KBM-7 (cell line): Measurements from ENCODE around the gene MT4.
A peak's percentile ranks its signal among the peaks of the same experiment; 100 is the strongest.
"Not testable (repeated sequence)": the region's sequence is repeated elsewhere in the genome, so short reads cannot be mapped to it uniquely, and the experiment has no call there.

Experiments used
- DNase-seq: peaks from one replicate; pipeline ENCODE4 v3.0.0-alpha.2; 2015
- in situ Hi-C: fragments of 300-500 bp; cut with MboI; formaldehyde crosslinking; loops from 2 replicates; pipeline ENCODE4 v1.14.3; 2020; ENCODE audit warnings: low sequenced_read_pairs, low pct_unique_long_range_greater_than_20kb, mixed read lengths

Gene MT4

DNA sequence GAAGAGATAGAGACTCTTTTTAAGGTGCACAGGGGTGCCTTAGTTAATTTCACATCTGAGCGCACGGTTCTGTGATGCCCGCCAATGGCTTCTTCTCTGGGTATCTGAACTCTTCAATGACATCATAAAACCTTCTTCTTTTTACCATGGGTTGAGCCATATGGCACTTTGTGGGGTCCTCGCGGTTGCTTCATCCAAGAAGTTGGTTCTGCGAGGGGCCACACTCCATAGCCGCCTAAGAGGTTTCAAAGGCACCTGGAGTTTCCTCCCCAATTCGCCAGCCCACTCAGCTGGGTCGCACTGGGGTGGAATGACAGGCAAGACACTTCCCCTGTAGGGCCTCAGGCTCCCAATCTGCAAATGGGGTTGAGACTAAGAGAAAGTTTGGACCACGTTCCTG lies 10.4 kb upstream of the MT4 start:
- in situ Hi-C loops: no loop called here

DNA sequence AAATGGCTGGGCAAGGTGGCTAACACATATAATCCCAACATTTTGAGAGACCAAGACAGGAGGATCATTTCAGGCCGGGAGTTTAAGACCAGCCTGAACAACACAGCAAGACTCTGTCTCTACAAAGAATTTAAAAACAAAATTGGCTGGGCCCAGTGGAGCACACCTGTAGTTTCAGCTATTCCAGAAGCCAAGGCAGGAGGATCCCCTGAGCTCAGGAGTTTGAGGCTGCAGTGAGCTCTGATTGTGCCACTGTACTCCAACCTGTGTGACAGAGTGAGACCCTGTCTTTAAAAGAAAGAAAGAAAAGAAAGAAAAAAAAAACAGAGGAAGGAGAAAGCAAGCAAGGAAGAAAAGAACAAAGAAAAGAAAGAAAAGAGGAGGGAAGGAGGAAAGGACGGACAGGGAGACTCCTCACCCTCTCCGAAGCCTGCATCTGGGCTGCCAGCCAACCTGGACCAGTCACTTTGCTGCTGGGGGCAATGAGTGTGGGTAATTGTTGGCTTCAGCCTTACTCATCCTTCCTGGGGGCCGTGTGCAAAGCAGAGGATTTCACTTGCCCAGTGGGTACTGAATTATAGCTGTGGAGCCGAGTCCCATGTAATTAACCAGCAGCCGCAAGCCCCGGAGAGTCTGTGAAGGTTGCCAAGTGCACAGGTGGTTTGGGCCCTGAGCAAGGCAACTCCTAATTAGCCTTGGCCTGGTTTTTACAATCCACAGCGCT lies 6.7 kb upstream of the MT4 start:
- in situ Hi-C loops: no loop called here
- no peak for DNase-seq

More for the DNA sequence above, 10.4 kb upstream of the MT4 start:
- DNase-seq: no peak

DNA sequence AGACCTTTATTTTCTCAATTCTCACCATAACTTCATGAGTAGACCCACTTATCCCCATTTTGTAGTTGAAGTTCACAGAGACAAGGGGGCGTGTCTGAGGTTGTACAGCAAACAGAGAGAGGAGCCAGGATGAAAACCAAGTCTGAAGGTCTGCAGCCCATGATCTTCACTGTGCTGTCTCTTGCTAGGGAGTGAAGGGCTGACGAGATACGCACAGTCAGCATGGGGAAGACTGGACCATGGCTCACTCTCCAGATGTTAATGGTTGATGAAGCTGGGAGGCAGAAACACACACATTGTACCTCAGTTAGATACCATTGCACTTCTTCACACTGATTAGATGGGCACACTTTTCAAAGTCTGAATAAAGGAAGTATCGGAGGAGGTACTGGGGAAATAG lies 5.8 kb upstream of the MT4 start:
- in situ Hi-C loops: no loop called here

DNA sequence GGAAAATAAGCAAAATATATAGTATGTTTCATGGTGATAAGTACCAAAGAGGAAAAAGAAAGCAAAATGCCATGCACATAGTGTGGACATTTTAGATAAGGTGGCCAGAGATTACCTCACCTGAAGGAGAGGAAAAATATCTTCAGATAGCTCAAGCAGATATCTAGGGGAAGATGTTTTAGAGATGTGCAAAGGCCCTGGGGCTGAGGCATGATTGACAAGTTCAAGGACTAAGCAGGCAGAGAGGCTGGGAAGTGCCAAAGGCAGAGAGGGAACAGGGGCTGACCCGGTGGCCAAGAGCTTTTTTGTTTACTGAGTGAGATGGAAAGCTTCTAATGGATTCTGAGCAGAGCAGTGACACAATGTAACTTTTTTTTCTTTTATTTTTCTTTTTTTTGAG lies 4.4 kb upstream of the MT4 start:
- in situ Hi-C loops: no loop called here
- DNase-seq: no peak

More for the DNA sequence above, 5.8 kb upstream of the MT4 start:
- no peak for DNase-seq

DNA sequence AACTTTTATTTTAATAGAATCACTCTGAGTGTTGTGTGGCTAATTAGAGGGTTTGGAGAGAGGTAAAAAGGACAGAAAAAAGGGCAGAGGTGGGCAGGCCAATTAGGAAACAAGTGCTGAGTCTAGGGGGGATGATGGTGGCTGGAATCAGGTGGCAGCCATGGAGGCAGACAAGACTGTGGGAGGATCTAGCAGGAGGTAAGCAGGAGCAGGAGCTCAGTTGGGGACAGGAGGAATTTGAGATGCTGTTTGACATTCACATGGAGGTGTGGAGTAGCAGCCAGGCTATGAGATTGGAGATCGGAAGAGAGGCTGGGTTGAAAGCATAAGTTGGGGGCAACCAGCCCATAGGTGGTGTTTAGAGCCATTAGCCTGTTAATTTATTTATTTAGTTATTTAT lies 3.7 kb upstream of the MT4 start:
- DNase-seq: no peak
- in situ Hi-C loops: no loop called here

DNA sequence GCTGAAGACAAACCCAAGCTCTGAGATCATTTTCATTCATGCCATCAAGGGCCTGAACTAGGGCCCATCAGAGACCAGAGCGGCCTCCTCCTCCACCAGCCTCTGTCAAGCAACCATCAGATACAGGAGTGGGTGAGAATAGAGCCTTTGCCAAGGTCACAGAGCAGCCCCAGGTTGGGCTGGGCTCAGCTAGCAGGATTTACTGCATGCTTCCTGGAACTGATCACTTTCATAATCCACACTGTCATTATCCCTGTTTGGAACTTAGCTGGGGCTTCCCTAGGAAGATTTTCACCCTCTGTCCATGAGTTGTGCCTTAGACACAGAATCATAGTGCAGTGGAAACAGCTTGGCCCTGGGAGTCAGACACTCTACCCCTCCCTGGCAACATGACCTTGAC lies 5.1 kb downstream of the MT4 start:
- in situ Hi-C loops: no loop called here

DNA sequence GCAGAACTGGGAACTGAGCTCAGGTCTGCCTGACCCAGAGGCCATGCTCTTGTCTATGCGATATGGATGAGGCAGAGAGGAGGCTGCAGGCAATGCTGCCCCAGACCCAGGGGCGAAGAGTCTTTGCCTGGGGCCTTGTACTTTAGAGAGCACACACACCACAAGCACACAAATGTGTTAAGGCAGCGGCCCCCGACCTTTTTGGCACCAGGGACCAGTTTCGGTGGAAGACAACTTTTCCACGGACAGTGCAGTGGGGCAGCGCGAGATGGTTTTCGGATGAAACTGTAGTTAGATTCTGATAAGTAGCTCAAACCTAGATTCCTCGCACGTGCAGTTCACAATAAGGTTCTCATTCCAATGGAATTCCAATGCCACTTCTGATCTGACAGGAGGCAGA lies 6.7 kb downstream of the MT4 start:
- in situ Hi-C loops: no loop called here
- DNase-seq: no peak

More for the DNA sequence above, 5.1 kb downstream of the MT4 start:
- no peak for DNase-seq

DNA sequence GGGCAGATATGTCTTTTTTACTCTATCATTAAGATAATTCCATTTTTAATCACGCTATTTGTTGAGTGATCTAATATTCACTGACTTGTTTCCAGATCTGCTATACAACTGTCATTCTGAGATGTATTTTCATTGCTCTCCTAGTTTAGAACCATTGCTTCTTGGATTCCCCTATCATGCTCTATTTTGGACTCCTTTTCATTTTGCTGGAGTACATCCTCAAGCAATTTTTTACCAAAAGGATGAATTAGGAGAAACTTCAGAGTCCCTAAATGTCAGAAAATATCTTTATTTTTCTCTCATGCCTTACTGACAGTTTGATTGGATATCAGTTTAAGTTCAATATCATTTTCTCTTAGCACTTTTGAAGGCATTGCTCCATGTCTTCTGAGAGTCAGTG lies 9.8 kb downstream of the MT4 start:
- in situ Hi-C loops: no loop called here
- DNase-seq: no peak

DNA sequence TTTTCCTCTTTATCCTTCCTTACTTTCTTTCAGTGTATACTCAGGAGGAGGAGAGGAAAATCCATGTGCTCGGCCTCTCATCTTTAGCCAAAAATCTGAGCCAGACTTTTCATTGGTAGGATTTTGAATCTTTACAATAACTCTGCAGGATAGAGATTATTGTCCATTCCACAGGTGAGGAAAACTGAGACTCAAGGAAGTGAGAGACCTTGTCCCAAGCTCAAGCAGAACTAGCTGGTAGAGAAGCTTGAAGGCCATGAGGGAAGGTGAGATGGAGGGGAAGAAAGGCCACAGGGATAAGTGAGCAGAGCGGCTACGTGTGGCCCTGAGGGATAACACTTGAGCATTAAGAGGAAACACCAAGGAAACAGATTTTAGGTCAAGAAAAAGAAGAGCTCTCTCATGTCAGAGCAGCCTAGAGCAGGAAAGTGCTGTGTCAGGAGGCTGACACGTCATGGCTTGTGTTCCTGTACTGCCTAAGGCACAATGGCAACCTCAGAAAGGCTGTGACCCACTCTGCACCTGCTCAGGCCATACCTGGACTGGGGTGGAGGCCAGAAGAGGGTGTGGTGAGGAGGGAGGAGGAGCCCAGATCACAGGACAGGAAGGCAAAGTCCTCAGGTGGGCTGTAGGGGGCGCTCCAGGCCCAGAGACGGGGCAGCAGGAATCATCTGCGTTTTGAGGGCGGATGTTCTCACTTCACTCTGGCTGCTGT lies 11.9 kb downstream of the MT4 start:
- in situ Hi-C loops: no loop called here
- peak; percentile 84 for DNase-seq

DNA sequence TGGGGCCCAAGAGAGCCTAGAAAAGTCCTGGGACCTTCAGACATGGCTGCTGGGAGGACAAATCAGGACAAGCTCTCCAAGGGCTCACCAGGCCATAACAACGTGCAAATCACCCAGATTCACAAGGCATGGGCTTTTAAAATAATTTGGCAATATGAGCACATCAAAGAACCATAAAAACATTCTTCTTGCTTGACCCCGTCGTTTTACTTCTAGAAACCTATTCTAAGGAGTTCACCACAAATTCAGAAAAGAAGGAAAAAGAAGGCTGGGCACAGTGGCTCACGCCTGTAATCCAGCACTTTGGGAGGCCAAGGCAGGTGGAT lies 12.4 kb downstream of the MT4 start:
- in situ Hi-C loops: no loop called here
- DNase-seq: no peak

DNA sequence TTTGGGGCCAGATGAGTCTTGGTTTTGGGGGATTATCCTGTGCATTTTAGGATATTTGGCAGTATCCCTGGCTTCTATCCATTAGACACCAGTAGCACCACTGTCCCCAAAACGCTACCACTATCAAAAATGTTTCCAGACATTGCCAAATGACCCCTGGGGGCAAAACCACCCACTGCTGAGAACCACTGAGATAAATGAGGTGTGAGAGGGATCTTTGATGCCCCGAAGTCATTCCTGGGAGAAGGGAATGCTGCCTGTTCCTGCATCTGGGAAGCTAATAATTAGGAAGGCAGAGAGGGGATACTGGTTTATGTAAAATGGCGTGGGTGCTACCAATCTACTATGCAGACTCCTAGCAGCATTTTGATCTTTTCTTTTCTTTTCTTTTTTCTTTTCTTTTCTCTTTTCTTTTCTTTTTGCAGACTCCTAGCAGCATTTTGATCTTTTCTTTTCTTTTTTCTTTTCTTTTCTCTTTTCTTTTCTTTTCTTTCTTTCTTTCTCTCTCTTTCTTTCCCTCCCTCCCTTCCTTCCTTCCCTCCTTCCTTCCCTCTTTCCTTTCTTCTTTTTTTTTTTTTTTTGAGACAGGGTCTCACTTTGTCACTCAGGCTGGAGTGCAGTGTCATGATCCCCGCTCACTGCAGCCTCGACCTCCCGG lies 15.6 kb downstream of the MT4 start:
- no peak for DNase-seq
- in situ Hi-C loops: no loop called here

DNA sequence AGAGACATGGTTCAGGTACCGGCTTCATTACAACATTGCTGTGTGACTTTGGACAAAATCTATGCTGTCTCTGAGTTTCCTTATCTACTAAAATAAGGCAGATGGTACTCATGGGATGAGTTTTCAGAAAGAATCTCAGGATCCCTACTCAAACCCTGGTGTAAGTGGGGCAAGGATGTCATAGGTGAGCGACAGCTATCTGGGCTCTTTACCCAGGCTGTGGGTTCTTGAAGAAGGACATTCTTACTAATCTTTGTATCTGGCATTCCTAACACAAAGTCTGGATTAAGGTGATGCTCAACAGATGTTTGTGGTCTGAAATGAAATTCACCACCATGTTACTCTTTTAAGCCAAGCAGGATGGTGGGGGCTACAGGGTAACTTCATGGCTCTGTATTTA lies 18.0 kb downstream of the MT4 start:
- in situ Hi-C loops, DNase-seq: not testable (repeated sequence)

DNA sequence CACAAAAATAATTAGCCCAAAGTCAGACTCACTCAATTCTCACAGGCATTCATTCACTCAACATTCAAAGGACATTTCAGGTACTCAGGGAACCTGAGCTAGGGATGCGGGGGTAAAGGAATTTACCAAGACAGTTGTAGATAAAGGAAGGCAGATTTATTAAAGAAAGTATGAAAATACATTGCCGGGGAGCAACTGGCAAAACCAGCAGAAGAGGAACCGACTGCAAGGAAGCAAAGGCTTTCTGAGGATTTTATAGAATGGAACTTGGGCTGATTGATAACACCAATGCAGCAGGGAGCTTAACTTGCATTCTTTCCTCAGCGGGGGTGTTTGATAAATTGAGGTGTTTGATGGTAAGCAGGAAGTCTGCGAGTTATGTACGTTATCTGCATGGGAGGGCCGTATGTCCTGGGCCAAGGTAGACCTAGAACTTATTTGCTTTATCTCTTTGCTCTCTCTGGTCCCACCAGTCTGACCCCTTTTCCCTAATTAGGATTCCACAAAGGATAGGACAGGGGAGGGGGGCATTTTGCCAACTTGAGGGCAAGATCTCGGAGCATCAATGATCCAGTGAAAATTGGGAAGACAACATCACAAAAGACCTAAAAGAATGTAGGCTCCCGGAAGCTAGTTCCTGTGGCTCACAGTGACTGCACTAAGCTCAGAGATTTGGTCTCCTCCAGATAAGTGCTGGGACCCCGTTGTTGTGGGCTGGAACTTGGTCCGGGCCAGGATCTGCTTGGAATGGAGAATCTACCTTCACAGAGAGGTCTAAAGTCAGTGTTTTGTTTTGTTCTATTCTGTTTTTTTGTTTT lies 18.7 kb downstream of the MT4 start:
- no peak for DNase-seq
- in situ Hi-C loops: no loop called here

DNA sequence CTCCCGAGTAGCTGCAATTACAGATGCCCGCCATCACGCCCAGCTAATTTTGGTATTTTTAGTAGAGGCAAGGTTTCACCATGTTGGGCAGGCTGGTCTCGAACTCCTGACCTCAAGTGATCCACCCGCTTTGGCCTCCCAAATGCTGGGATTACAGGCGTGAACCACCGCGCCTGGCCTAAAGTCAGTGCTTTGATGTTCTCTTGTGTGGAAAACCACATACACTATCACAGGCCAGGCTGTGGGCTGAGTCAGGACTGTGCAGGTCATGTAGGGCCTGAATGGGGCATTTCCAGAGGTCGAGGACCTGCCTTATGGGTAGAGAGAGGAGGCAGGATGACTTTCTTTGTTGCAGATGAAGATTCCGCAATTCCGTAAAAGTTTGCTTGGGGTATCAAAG lies 19.4 kb downstream of the MT4 start:
- in situ Hi-C loops: no loop called here
- no peak for DNase-seq

DNA sequence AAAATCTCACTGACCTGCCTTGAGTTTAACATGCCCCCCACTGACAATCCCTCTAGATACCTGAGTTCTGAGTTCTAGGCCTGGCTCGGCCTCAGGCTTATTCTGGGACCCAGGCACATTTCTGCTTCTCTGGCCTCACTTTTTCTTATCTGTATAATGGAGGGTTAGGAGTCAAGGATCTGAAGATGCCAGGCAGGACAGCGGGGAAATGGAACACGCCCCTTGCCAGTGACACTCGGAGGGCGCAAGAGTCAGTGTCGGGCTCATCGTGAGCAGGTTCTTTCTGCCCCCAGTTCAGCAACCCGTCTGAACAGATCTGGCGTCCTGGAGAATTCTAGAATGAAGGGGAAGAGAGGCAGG lies 23.9 kb downstream of the MT4 start:
- no peak for DNase-seq
- in situ Hi-C loops: no loop called here

DNA sequence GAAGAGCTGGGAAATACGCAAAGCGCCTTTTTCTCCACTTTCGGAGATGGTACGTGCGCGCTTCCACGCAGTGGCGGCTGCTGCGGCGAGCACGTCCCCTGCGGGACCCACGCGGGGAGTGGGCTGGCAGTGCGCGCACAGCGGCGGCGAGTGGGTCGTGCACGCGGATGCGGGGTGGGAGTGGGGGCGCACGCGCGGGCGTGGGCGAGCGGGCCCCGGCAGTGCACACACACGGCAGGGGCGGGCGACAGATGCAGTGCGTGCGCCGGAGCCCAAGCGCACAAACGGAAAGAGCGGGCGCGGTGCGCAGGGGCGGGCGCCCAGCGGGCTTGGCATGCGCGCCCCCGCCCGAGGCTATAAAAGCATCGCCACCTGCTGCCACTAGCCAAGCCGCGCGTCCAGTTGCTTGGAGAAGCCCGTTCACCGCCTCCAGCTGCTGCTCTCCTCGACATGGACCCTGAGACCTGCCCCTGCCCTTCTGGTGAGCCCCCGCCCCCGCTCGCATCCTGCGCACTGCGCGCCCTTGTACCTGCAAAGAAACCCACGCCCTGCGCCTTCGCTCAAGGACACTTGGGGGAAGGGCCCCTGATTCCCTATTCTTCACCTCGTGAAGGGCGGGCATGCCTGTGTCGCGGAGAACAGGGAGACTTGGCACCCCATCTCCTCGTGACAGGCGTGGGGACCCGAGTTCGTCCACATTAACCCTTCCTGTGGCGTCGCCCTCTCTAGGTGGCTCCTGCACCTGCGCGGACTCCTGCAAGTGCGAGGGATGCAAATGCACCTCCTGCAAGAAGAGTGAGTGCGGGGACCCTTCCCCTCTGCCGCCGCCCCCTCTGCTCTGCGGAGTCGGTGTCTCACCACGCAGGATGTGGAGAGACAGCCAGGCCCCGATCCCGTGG lies 24.5 kb downstream of the MT4 start, which contains the start of gene MT3:
Gene MT3 (plus strand): TSS at position 388 of the 899 bp plus-strand sequence. CDS start 63 bp downstream, at position 451.
- in situ Hi-C loops: no loop called here
- DNase-seq: no peak

DNA sequence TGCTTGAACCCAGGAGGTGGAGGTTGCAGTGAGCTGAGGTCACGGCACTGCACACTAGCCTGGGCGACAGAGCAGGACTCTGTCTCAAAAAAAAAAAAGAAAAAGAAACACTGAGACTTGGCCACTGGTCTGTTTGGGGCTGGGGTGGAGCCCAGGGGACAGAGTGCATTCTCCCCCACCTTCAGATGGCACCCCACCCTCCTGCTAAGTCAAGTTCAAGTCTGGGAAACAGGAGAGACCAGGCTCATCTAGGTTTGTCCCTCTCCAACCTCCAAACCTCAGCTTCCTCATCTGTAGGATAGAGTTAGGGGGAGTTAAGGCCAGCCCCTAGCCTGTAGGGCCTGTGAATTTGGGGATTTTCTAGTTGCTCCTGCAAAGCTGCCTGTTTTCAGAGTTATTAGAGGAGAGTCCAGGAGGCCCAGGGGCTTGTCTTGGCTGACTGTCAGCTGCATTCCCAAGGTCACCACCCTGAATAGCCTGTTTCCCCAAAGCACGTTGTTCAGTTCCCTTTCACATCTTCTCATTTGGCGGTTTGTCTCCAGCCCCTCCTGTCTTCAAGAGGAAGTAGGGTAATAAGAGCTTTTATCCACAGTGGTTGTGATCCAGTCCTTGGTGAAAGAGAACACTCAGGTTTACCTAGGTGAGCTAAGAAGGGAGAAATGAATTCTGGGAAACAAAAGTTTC lies 26.6 kb downstream of the MT4 start:
- in situ Hi-C loops: no loop called here

DNA sequence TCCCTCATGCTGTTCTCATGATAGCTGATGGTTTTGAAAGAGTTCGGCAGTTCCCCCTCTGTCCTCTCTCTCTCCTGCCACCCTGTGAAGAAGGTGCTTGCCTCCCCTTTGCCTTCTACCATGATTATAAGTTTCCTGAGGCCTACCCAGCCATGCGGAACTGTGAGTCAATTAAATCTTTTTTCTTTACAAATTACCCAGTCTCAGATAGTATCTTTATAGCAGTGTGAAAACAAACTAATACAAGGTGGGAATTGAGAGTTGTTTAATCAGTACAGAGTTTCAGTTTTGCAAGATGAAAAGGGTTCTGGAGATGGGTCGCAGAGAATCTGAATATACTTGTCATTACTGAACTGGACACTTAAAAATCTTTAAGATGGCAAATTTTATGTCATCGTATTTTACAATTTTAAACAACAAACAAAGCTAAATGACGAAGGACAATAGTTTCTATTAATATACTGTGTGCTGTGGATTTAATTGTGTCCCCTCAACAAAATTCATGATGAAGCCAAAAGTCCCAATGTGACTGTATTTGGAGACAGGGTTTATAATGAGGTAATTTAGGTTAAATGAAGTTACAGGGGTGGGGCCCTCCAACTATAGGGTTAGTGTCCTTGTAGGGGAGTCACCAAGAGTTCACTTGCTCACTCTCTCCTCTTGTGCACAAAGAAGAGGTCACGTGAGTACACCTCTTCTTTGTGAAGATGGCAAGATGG lies 28.9 kb downstream of the MT4 start:
- in situ Hi-C loops: no loop called here
- no peak for DNase-seq

More for the DNA sequence above, 26.6 kb downstream of the MT4 start:
- DNase-seq: peak; percentile 79
